GM19238 (cell line): ENCODE results near the gene CSF3.

Experiments used
- DNase-seq: peaks from one replicate; pipeline ENCODE4 v3.0.0; 2011; ENCODE audit warnings: low spot score; ENCODE audit not compliant: insufficient read length

The CSF3 gene

GRCh38 chr17:40023590-40024292 is 8.5 kb downstream of the CSF3 start:
- DNase-seq, result no peak

GRCh38 chr17:40024901-40025300 is 9.7 kb downstream of the CSF3 start:
- no peak for DNase-seq

DNA sequence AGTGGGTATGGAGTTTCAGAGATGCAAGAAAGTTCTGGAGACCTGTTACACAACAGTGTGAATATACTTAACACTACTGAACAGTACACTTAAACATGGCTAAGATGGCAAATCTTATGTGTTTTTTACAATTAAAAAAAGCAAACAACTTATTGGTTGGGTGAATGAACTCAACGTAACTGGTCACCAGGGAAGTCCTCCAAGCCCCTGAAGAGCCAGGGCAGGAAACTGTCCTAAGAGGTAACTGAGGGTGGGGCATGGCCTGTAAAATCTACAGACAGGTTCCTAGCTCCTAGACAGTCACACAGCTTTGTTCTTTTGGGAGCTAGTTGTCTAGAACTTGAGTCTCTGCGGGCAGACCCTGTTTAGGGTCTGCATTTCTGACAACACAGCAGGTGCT is 10.3 kb downstream of the CSF3 start:
- DNase-seq, result no peak

- DNase-seq, result no peak
Observed at GRCh38 chr17:40025991-40026815, 11.0 kb downstream of the CSF3 start.

DNA sequence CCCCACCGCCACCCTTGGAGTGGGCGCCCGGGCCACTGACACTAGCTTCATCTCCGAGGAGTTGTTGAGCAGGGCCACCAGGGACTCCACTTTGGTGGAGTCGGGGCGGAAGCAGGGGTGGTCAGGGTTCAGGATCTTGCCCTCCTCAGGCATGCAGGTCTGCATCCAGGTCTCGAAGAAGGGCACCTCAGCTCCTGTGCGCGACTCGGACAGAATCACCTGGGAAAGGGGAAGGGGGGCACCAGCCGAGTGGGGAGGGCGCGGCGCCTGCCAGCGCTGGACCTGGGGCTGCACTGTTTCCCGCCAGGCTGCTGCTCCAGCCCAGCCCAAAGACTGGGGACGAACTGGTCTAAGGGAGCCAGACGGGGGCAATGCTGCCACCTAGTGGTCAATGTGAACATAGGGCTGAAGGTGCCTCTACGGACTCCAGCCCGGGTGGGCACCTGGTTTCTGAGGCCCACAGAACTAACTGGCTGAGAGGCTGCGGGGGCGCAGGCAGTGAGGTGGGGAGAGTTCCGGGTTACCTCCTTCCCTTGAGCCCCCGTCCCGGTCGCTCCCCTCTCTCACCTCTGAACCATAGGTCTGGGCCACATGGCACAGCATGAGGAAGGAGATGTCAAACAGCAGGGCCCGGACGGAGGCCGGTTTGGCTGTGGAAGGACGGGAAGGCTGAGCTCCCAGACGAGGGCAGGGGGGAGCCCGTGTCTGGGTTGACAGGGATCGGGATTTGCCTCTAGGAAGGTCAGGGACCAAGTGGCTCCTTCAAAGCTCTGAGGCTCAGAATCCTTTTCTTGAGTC is 11.8 kb downstream of the CSF3 start:
- DNase-seq, result peak; percentile 87

DNA sequence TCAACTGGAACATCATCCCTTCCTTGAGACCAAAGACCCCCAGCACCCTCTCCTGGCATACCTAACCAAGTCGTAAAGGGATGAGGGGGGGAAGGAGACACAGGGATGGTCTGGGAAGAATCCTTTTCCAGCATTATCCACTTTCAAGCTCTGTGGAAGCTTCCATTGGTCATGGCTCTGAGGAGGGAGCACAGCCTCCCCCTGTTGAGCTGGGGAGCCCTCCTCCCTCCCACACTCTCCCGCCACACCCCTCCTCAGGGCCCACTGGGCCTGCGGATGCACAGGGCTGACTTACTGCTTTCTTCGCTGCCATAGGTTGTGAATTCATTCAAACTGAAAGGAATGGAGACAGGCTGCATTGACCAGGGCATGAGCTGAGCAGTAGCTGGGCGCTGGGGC is 12.4 kb downstream of the CSF3 start:
- DNase-seq, result no peak

DNA sequence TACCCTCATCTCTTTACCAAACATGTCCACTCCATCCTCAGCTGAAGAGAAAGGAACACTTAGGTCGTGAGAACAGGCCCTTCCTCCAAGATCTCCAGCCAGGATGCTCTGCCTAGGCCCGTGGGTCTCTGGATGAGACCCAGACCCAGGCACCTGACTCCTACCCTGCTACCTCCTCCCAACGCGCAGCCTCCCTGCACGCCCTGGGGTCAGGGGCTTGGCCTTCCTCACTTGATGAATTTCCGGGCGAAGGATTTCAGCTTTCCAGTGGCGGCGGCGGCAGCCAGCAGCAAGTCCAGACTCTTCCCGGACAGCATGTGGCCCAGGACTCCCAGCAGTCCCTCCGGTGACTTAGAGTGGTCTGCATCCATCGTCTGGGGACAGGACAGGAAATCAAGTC is 13.4 kb downstream of the CSF3 start:
- DNase-seq, result no peak

- DNase-seq, result no peak
Observed at GRCh38 chr17:40031706-40032105, 16.5 kb downstream of the CSF3 start.

- DNase-seq, result no peak
Observed at GRCh38 chr17:40032322-40033320, 17.4 kb downstream of the CSF3 start.

DNA sequence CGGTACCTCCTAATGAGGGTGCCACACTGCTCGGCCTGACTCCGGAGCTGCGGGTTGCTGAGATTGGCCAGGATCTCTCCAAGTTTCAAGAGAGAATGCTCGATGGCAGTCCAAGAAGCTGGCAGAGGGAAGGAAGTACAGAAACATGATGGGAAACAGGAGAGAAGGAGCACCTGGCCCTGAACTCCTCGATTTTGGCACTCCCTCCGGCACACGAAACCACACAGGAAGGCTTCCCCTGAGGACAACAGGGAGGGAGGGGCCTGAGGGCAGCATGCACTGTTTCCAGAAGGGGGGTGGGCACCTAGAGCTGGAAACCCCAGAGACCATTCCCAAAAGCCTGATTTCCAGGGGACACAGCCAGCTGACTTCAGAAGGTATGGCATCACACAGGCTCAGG is 18.1 kb downstream of the CSF3 start:
- DNase-seq, result no peak

- no peak for DNase-seq
Observed at GRCh38 chr17:40034426-40035161, 19.4 kb downstream of the CSF3 start.

DNA sequence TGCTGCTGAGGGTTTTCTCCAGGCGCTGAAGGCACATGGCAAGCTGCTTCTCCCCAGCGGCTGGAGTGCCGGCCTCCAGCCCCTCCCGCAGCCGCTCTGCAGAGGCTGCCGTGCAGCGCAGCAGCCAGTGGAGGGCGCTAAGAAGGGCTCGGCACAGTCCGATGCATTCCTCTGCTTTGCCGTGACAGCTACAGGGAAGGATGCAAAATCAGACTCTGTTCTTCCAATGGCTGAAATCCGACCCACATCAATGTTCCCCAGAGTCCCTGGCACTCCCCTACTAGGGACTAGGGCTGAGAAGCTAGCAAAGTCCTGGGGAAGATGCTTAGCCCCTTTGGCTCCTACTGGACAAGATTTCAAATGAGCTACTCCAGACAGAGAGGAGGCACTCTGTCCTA is 19.9 kb downstream of the CSF3 start:
- DNase-seq, result no peak

DNA sequence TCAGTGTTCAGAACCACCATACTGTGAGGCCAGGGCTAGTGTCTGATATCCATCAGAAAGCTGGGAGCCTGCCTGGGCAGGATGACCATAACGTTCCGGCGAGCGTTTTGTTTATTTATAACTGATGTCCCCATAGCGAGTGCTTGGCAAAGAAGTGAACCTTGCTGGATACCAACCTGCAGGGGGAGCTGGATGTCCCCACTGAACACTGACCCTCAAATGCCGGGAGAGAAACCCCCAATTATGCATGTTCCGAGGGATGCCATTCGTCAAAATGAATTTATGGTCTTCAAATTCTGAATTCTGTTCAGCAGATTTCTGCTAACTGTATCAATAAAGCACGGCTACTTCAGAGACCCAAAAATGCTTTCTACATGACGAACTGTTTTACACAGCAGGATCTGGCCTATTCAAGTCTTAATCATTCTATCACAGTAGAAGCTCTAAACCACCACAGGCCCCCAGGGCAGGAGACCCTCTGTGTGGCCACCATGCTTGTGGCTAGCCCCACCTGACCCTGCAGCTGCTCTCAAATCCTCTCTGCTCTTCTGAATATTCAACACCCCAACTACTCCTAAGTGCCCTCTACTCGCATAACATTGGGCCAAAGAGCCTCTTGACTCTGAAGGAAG is 23.8 kb downstream of the CSF3 start:
- no peak for DNase-seq

- no peak for DNase-seq
Observed at GRCh38 chr17:40041196-40041595, 26.0 kb downstream of the CSF3 start.

DNA sequence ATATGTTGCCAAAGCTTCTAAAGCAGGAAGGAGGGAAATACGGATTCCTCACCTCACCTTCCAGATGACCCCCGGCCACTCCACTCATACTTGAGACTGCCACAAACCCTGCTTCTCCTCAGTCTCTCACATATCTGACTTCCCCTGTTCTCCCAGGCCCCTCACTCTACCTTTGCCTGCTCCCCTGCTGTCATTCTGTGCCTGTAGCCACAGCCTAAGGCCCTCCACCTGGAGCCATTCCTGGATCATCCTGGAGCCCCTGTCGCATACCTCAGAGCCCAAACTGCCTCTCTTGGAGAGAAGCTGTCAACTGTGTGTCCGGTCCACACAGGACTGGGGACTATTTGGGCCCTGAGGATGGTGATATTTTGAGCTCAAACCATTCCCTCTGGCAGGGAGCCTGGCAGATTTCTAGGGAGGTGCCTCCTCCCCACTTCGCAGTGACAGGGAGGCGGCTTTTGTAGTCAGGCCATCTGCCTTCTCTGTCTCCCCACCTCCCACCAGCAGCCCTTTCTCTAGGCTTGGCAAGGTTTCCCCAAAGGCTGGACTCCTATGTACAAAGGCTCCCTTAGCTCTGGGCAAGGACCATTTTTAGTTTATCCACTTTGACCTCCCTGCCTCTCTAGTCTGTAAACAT is 41.3 kb downstream of the CSF3 start:
- no peak for DNase-seq

DNA sequence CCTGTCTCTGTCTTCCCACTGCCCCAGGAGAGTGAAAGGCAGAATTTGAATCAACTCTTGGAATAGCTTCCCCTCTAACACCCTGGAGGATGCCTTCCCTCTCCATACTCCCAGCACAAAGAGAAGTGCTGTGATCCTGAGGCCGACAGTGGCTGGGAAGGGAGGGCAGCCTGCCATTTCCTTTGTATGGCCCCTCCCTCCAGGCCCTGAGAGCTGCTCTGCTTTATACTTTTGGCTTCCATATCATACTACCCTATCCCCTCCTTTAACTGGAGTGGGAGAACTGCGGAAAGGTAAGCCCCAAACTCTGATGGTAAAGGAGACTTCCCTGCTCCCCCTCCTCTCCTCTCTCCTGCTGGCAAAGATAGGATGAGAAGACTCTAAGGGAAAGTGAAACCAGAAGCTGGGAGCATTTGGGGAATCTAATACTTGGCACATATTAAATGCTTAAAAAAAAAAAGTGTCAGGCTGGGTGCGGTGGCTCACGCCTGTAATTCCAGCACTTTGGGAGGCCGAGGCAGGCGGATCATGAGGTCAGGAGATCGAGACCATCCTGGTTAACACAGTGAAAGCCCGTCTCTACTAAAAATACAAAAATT is 43.0 kb downstream of the CSF3 start:
- DNase-seq, result no peak

DNA sequence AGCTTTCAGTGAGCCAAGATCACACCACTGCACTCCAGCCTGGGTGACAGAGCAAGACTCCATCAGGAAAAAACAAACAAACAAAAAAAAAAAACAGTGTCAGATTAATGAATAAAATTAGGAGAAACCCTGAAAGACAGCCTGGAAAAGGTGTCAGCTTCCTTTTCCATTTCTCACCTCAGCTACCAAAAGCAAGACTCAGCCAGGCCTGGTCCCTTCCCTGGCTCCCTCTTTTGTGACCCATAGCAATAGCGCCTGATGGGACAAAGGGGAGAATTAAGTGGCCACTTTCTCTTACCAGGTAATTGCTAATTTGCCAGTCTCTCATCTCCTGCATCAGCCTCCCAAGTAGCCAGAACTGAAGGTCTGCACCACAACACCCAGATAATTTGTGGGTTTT is 43.6 kb downstream of the CSF3 start:
- no peak for DNase-seq

GRCh38 chr17:40059729-40060475 is 44.7 kb downstream of the CSF3 start:
- no peak for DNase-seq
